NB4 (cell line): ENCODE measurements around the gene SMPD3.

Source experiments
- TF ChIP-seq, protein P1 (sequence below): IDR thresholded peaks from one replicate; pipeline ENCODE4 v1.5.1; 2012; ENCODE audit warnings: low read depth, low read length
- TF ChIP-seq, protein P2 (sequence below): IDR thresholded peaks from 2 replicates; pipeline ENCODE4 v1.6.1; 2011; ENCODE audit warnings: low read depth, low read length

DNA sequence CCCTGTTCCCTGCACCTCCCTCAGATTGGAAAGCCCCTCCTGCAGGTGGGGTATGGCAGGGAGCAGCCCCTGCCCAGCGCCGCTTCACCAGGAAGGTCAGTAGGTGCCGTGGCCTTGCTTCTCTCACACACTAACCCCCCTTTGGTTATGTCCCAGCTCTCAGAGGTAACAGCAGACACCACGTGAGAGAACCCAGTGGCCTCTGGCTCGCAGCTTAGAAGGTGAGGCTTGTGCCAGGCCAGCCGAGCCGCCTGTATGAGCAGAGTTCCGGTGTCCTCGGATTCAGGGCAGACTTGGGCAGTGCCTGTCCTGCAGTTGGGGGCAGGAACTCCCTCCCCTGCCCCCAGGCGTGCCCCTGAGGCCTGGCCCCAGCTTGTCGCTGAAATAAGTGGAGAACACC lies 90.4 kb downstream of the SMPD3 start:
- TF ChIP-seq, protein P1, sequence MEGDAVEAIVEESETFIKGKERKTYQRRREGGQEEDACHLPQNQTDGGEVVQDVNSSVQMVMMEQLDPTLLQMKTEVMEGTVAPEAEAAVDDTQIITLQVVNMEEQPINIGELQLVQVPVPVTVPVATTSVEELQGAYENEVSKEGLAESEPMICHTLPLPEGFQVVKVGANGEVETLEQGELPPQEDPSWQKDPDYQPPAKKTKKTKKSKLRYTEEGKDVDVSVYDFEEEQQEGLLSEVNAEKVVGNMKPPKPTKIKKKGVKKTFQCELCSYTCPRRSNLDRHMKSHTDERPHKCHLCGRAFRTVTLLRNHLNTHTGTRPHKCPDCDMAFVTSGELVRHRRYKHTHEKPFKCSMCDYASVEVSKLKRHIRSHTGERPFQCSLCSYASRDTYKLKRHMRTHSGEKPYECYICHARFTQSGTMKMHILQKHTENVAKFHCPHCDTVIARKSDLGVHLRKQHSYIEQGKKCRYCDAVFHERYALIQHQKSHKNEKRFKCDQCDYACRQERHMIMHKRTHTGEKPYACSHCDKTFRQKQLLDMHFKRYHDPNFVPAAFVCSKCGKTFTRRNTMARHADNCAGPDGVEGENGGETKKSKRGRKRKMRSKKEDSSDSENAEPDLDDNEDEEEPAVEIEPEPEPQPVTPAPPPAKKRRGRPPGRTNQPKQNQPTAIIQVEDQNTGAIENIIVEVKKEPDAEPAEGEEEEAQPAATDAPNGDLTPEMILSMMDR: no peak
- TF ChIP-seq, protein P2, sequence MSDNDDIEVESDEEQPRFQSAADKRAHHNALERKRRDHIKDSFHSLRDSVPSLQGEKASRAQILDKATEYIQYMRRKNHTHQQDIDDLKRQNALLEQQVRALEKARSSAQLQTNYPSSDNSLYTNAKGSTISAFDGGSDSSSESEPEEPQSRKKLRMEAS: no peak
